Peyer's patch (tissue), 4 donors: ENCODE data around the gene ZNF219. TPM values are rescaled to one million over a fixed set of nuclear protein-coding genes. Genes with fewer than 3 reads are reported as not detected.

Source experiments
- DNase-seq, 3 donors: peaks; one replicate each; pipeline ENCODE4 v3.0.0-alpha.2; 2017 to 2019
- H3K27ac ChIP-seq, 4 donors: fragments of 200-600 bp; sonication (generic); one replicate each; pipeline ENCODE4 v1.5.1; 2016 to 2019
- H3K27me3 ChIP-seq, 2 donors: fragments of 200-600 bp; sonication (generic); one replicate each; pipeline ENCODE4 v1.5.1; 2019
- H3K36me3 ChIP-seq, 3 donors: fragments of 200-600 bp; sonication (generic); one replicate each; pipeline ENCODE4 v1.5.1; 2016 to 2019
- H3K4me1 ChIP-seq, 4 donors: fragments of 200-600 bp; sonication (generic); one replicate each; pipeline ENCODE4 v1.5.1; 2016 to 2019
- H3K4me3 ChIP-seq, 4 donors: fragments of 200-600 bp; sonication (generic); 1 replicate in 3 of 4; 2 replicates in 1 of 4; pipeline ENCODE4 v1.5.1; 2016 to 2019; ENCODE audit warnings: mild to moderate bottlenecking in 1 of 4
- H3K9me3 ChIP-seq, 4 donors: fragments of 200-600 bp; sonication (generic); one replicate each; pipeline ENCODE4 v1.5.1; 2016 to 2019; ENCODE audit warnings: mild to moderate bottlenecking in 1 of 4
- POLR2A ChIP-seq, 2 donors: fragments of 450-650 bp; IDR thresholded peaks; one replicate each; pipeline ENCODE4 v1.5.1; 2017; ENCODE audit warnings: antibody characterized with exemption in 2 of 2, mild to moderate bottlenecking in 2 of 2, moderate library complexity in 2 of 2
- total RNA-seq, 4 donors: library from RNA; depleted of rRNA; stranded (reverse); fragments of >200 nt; gene quantifications; one replicate each; pipeline ENCODE4 v1.1.0, GENCODE V29; 2016
- TF ChIP-seq, protein P1 (sequence below), 6 experiments: fragments of 450-650 bp in 4 of 6; fragments of 200-600 bp in 2 of 6; sonication (generic) in 1 of 6; IDR thresholded peaks; one replicate each; pipeline ENCODE4 v1.5.1; 2017 to 2019; ENCODE audit warnings: antibody characterized with exemption in 6 of 6, mild to moderate bottlenecking in 3 of 6, moderate library complexity in 1 of 6

ZNF219 gene
- total RNA-seq, 4 donors from 2014 or later, result 41.3 to 68.8 (median 63.2) TPM

- no peak for DNase-seq
- no peak overlapping the region for H3K27ac ChIP-seq
- H3K27me3 ChIP-seq, result no peaks in the 10 kb centered on the region
- no peaks in the 10 kb centered on the region for H3K4me1 ChIP-seq
- no peaks in the 10 kb centered on the region for H3K36me3 ChIP-seq
- no peak overlapping the region for H3K4me3 ChIP-seq
- TF ChIP-seq, protein P1, sequence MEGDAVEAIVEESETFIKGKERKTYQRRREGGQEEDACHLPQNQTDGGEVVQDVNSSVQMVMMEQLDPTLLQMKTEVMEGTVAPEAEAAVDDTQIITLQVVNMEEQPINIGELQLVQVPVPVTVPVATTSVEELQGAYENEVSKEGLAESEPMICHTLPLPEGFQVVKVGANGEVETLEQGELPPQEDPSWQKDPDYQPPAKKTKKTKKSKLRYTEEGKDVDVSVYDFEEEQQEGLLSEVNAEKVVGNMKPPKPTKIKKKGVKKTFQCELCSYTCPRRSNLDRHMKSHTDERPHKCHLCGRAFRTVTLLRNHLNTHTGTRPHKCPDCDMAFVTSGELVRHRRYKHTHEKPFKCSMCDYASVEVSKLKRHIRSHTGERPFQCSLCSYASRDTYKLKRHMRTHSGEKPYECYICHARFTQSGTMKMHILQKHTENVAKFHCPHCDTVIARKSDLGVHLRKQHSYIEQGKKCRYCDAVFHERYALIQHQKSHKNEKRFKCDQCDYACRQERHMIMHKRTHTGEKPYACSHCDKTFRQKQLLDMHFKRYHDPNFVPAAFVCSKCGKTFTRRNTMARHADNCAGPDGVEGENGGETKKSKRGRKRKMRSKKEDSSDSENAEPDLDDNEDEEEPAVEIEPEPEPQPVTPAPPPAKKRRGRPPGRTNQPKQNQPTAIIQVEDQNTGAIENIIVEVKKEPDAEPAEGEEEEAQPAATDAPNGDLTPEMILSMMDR (IDR thresholded peaks at IDR 0.05), result no peak
- TF ChIP-seq POLR2A (IDR thresholded peaks at IDR 0.05), result no peak
- no peaks in the 10 kb centered on the region for H3K9me3 ChIP-seq
Measured at GRCh38 chr14:21050597-21050996, 47.9 kb downstream of the ZNF219 start.

- no peak for DNase-seq
- H3K27ac ChIP-seq, result no peak overlapping the region
- no peak for TF ChIP-seq POLR2A (IDR thresholded peaks at IDR 0.05)
- TF ChIP-seq, protein P1 (IDR thresholded peaks at IDR 0.05), result no peak
Measured at GRCh38 chr14:21049271-21049673, 49.2 kb downstream of the ZNF219 start.

DNA sequence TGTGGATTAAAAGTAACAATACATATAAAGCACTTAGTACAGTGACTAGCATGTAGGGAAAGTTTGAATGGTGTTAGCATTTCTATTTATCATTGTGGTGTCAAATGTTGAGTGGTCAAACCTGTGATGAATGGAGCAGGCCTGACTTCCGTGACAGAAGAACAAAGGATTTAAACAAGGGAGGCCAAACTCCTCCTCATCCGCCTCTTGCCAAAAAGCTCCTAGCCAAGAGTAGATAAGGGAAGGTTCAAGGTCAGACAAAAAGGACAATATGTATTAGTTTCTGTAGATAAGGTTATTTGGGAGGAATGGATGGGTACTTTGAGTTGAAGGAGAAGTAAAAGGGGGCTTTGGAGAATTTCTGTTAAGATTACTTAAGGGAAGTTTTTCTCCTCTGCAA is 49.8 kb downstream of the ZNF219 start:
- Histone ChIP-seq H3K9me3 (no peaks in the 10 kb centered on the region), H3K27ac (no peak overlapping the region), H3K36me3 (no peaks in the 10 kb centered on the region), H3K4me3 (no peak overlapping the region), H3K4me1 (peaks cover 0 to 4% (median under 1%) of the 10 kb centered on the region in 4 donors), H3K27me3 (no peaks in the 10 kb centered on the region)
- DNase-seq, result no peak
- TF ChIP-seq, protein P1 (IDR thresholded peaks at IDR 0.05), result no peak
- no peak for TF ChIP-seq POLR2A (IDR thresholded peaks at IDR 0.05)

More at GRCh38 chr14:21049271-21049673, 49.2 kb downstream of the ZNF219 start:
- no peak overlapping the region for H3K4me3 ChIP-seq
- no peaks in the 10 kb centered on the region for H3K36me3 ChIP-seq
- no peaks in the 10 kb centered on the region for H3K4me1 ChIP-seq
- H3K27me3 ChIP-seq, result no peaks in the 10 kb centered on the region
- H3K9me3 ChIP-seq, result no peaks in the 10 kb centered on the region

DNA sequence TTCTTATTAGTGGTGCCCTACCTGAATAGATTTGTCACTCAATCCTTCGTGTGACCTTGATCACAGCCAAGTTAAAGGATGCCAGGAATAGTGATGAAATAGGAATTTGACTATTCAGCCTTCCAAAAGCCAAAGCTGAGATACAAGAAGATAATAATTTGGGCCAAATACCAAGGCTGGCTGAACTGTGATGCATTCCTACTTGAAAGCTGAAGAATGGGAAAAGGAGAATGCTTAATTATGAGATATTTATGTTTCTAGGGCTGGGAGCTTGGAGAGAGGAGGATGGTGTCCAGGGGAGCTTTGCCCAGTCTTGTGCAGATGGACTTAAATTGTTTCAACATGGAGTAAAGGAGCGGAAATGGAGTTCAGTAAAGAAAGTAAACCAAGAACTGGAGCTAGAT is 51.1 kb downstream of the ZNF219 start:
- H3K27ac ChIP-seq, result no peak overlapping the region
- H3K36me3 ChIP-seq, result no peaks in the 10 kb centered on the region
- no peaks in the 10 kb centered on the region for H3K9me3 ChIP-seq
- DNase-seq, result no peak
- peaks cover 0 to 9% (median 3%) of the 10 kb centered on the region in 4 donors for H3K4me1 ChIP-seq
- TF ChIP-seq POLR2A (IDR thresholded peaks at IDR 0.05), result no peak
- TF ChIP-seq, protein P1 (IDR thresholded peaks at IDR 0.05), result no peak
- no peaks in the 10 kb centered on the region for H3K27me3 ChIP-seq
- no peak overlapping the region for H3K4me3 ChIP-seq

- Histone ChIP-seq H3K4me3 (no peak overlapping the region), H3K27me3 (no peaks in the 10 kb centered on the region), H3K27ac (peak overlapping the region in 1 of 4 donors; percentile 3), H3K9me3 (no peaks in the 10 kb centered on the region), H3K36me3 (no peaks in the 10 kb centered on the region), H3K4me1 (peaks cover 0 to 19% (median 3%) of the 10 kb centered on the region in 4 donors)
- no peak for TF ChIP-seq POLR2A (IDR thresholded peaks at IDR 0.05)
- TF ChIP-seq, protein P1 (IDR thresholded peaks at IDR 0.05), result no peak
- DNase-seq, result no peak
Measured at GRCh38 chr14:21043974-21044618, 54.4 kb downstream of the ZNF219 start.
